NCI-H82 treated with DMSO at 0.1 percent for 48 hours (cell line): Measurements from ENCODE around the gene LAMA2.
"Not testable (repeated sequence)": the region's sequence is repeated elsewhere in the genome, so short reads cannot be mapped to it uniquely, and the experiment has no call there.

Source experiments
- DNase-seq: peaks from one replicate; lab custom pipeline; 2025; ENCODE audit not compliant: unreplicated experiment; lab: John Stamatoyannopoulos, UW

Gene LAMA2

GRCh38 chr6:129114636-129115391 lies 231.9 kb downstream of the LAMA2 start:
- no peak for DNase-seq

- no peak for DNase-seq
Measured at GRCh38 chr6:129115471-129115870, 232.5 kb downstream of the LAMA2 start.

DNA sequence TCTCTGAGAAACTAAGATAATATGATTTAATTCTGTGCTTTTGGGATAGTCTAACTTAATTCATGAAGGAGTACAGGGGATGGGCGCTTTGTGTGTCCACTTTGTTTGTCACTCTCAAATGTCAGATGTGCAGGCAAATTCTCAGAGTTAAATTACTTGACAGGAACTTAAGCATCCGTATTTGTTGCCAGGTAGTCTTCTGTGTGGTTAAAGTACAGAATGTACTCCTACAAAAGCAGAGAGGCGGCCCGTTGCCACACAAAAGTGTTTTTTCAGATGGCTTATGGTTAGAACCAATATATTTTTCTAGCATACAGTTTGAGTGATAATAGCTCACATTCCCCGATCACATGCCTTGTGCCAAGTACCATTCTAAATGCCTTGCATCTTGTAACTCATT lies 234.4 kb downstream of the LAMA2 start:
- no peak for DNase-seq

- DNase-seq, result no peak
Measured at GRCh38 chr6:129120856-129121638, 238.1 kb downstream of the LAMA2 start.

- no peak for DNase-seq
Measured at GRCh38 chr6:129124347-129124746, 241.4 kb downstream of the LAMA2 start.

- no peak for DNase-seq
Measured at GRCh38 chr6:129130106-129130505, 247.2 kb downstream of the LAMA2 start.

- no peak for DNase-seq
Measured at GRCh38 chr6:129130959-129131681, 248.2 kb downstream of the LAMA2 start.

- DNase-seq, result no peak
Measured at GRCh38 chr6:129133770-129134192, 250.8 kb downstream of the LAMA2 start.

DNA sequence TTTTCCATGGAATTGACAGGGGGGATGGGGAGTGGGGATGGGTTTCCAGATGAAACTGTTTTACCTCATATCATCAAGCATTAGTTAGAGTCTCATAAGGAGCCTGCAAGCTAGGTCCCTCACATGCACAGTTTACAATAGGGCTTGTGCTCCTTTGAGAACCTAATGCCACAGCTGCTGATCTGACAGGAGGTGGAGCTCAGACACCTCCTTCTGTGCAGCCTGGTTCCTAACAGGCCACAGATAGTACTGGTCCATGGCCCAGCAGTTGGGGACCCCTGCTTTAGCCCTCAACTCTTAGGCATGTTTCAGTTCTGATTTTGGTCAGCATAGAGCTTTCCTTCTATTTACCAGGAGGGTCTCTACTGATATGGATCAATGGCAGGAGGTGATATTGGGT lies 251.6 kb downstream of the LAMA2 start:
- no peak for DNase-seq

- DNase-seq, result no peak
Measured at GRCh38 chr6:129135451-129135850, 252.5 kb downstream of the LAMA2 start.

GRCh38 chr6:129136751-129137150 lies 253.8 kb downstream of the LAMA2 start:
- no peak for DNase-seq

DNA sequence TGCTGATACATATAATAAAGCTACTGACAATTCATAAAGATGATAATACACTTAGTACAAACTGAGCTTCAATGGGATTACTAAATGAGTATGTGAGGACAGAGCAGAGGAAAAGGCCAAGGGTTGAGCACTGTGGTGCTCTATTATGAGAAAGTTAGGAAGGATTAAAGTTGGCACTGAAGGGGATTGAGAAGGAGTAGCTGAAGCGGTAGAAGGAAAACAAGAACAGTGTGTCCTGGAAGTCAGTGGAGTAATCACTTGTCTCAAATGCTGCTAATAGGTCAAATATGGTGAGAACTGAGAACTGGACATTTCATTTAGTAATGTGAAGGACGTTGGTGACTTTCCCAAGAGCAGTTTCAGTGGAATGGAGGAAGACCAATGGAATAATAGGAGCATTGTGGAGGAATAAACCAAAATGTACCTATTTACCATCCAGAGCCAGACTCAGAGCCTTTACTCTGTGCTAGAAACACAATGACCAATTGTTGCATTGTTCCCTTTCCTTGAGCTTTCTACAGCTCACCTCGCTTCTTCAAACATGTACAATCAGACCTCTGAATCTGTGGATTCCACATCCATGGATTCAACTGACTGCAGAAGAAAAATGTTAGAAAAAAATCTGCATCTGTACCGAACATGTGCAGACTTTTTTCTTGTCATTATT lies 255.9 kb downstream of the LAMA2 start:
- no peak for DNase-seq

DNA sequence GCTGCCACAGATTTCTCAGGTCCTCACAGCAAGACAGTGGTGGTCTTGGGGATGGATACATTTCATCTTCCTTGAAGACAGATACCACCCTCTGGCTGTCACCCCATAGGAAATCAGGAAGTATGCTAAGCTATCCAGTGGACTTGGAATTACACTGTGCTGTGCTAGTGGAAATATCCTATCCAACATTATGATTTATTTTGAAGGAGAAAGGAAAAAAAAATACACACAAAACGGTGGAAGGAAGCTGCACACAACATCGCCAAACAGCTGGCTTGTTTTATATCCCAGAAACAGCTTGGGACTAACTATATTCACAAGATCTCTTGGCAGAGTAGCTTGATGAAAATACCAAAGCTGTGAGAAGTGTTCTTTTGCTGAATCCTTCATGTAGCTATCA lies 257.6 kb downstream of the LAMA2 start:
- no peak for DNase-seq

GRCh38 chr6:129141499-129141898 lies 258.6 kb downstream of the LAMA2 start:
- no peak for DNase-seq

- no peak for DNase-seq
Measured at GRCh38 chr6:129146902-129147301, 264.0 kb downstream of the LAMA2 start.

DNA sequence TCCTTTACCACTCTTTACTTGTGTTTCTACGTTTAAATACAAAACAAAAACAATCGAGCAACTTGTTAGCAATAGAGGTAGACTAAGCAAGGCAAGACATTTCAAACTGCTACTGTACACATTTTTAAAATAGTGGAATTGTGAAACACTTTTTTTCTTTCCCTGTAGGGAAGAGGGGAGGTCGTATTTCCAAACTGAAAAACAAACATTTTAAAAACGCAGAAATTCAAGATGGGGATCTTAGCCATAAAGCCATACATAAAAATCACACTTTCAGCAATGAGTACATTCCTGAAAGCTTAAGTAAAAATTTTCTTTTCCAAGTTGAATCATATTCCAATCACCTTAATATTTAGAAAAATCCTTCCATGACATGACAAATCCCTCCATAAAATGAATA lies 267.6 kb downstream of the LAMA2 start:
- no peak for DNase-seq

DNA sequence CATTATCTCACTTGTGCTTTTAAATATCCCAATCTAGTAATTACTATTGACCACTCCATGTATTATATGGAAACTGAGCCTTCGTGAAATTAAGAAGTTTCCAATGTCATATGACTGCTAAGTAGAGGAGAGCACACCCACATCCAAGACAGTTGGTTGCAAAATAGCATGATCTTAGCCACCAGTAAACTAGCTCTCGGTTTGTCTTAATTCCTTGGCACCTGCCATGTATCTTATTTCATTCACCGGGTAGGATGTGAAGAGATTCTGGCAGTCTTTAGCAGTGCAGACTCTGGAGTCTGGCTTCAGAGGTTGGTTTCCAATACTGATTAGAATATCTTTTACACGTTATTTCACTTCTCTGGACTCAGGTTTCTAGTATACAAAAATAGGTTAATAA lies 270.3 kb downstream of the LAMA2 start:
- no peak for DNase-seq

GRCh38 chr6:129159242-129159641 lies 276.3 kb downstream of the LAMA2 start:
- DNase-seq, result not testable (repeated sequence)

GRCh38 chr6:129162605-129163004 lies 279.7 kb downstream of the LAMA2 start:
- DNase-seq, result no peak

- DNase-seq, result no peak
Measured at GRCh38 chr6:129163551-129163950, 280.6 kb downstream of the LAMA2 start.

GRCh38 chr6:129164032-129164431 lies 281.1 kb downstream of the LAMA2 start:
- no peak for DNase-seq
